DOHH2 (cell line): ENCODE data around the gene ISLR.

Experiments used
- H3F3A ChIP-seq: fragments of 200-600 bp; sonication (generic), shearing (Covaris generic); 2 replicates; pipeline ENCODE4 v1.6.0; 2016; ENCODE audit warnings: antibody characterized with exemption, mild to moderate bottlenecking; ENCODE audit not compliant: control insufficient read depth, insufficient read depth
- H3K27ac ChIP-seq: fragments of 200-600 bp; sonication (generic); 2 replicates; pipeline ENCODE4 v1.5.1; 2014; ENCODE audit warnings: low read depth, mild to moderate bottlenecking, low read length, moderate library complexity
- H3K27me3 ChIP-seq: fragments of 200-600 bp; sonication (generic); 2 replicates; pipeline ENCODE4 v1.6.1; 2014; ENCODE audit warnings: mild to moderate bottlenecking, low read length, mixed read lengths; ENCODE audit not compliant: control insufficient read depth
- H3K36me3 ChIP-seq: fragments of 200-600 bp; sonication (generic); 2 replicates; pipeline ENCODE4 v1.6.1; 2014; ENCODE audit warnings: mild to moderate bottlenecking, low read length, moderate library complexity, mixed read lengths; ENCODE audit not compliant: control insufficient read depth
- H3K4me1 ChIP-seq: fragments of 200-600 bp; sonication (generic); 2 replicates; pipeline ENCODE4 v1.6.1; 2014; ENCODE audit warnings: mild to moderate bottlenecking, low read length, mixed read lengths; ENCODE audit not compliant: control insufficient read depth
- H3K4me2 ChIP-seq: fragments of 200-600 bp; sonication (generic); 2 replicates; pipeline ENCODE4 v1.6.0; 2014; ENCODE audit warnings: mild to moderate bottlenecking, low read length, moderate library complexity
- H3K4me3 ChIP-seq: fragments of 200-600 bp; sonication (generic); 2 replicates; pipeline ENCODE4 v1.5.1; 2014; ENCODE audit warnings: mild to moderate bottlenecking, low read length, mixed read lengths
- H3K79me2 ChIP-seq: fragments of 200-600 bp; sonication (generic); 2 replicates; pipeline ENCODE4 v1.6.1; 2014; ENCODE audit warnings: mild to moderate bottlenecking, low read length, mixed read lengths; ENCODE audit not compliant: control insufficient read depth
- H3K9me2 ChIP-seq: fragments of 200-600 bp; sonication (generic); replicated peaks from 2 replicates; pipeline ENCODE4 v1.6.1; 2014; ENCODE audit warnings: mild to moderate bottlenecking, low read length, mixed read lengths; ENCODE audit not compliant: control insufficient read depth
- H3K9me3 ChIP-seq: fragments of 200-600 bp; sonication (generic); 2 replicates; pipeline ENCODE4 v1.6.1; 2014; ENCODE audit warnings: antibody characterized with exemption, low read length, mixed read lengths; ENCODE audit not compliant: control insufficient read depth, insufficient read depth
- H4K20me1 ChIP-seq: fragments of 200-600 bp; sonication (generic); 2 replicates; pipeline ENCODE4 v1.6.0; 2014; ENCODE audit warnings: low read depth, mild to moderate bottlenecking, antibody characterized with exemption, low read length, moderate library complexity; ENCODE audit not compliant: control insufficient read depth, insufficient read depth
- CTCF ChIP-seq: fragments of 200-600 bp; sonication (generic); IDR thresholded peaks from one replicate; pipeline ENCODE4 v1.5.1; 2014; ENCODE audit warnings: antibody characterized with exemption, mild to moderate bottlenecking, low read depth, low read length; ENCODE audit not compliant: poor library complexity, severe bottlenecking
- EZH2phosphoT487 ChIP-seq: fragments of 200-600 bp; sonication (generic); IDR thresholded peaks from 2 replicates; pipeline ENCODE4 v1.6.1; 2017; ENCODE audit warnings: borderline replicate concordance, mild to moderate bottlenecking, antibody characterized with exemption, low read length, moderate library complexity, mixed read lengths

ISLR gene

GRCh38 chr15:74194572-74195559 lies 21.4 kb downstream of the ISLR start:
- no peaks in the 10 kb centered on the region for H3K36me3 ChIP-seq
- TF ChIP-seq EZH2phosphoT487 (no peak), CTCF (no peak)
- no peak overlapping the region for H3K4me3 ChIP-seq
- no peaks in the 10 kb centered on the region for H3K9me2 ChIP-seq
- no peaks in the 10 kb centered on the region for H4K20me1 ChIP-seq
- no peak overlapping the region for H3K4me2 ChIP-seq
- no peaks in the 10 kb centered on the region for H3K27me3 ChIP-seq
- no peaks in the 10 kb centered on the region for H3F3A ChIP-seq
- H3K9me3 ChIP-seq = no peaks in the 10 kb centered on the region
- no peaks in the 10 kb centered on the region for H3K4me1 ChIP-seq
- no peak overlapping the region for H3K27ac ChIP-seq
- no peaks in the 10 kb centered on the region for H3K79me2 ChIP-seq

GRCh38 chr15:74196175-74196574 lies 22.7 kb downstream of the ISLR start:
- H3K9me3 ChIP-seq = no peaks in the 10 kb centered on the region
- no peaks in the 10 kb centered on the region for H3K79me2 ChIP-seq
- no peaks in the 10 kb centered on the region for H4K20me1 ChIP-seq
- H3K4me2 ChIP-seq = no peak overlapping the region
- no peaks in the 10 kb centered on the region for H3K9me2 ChIP-seq
- H3K27ac ChIP-seq = no peak overlapping the region
- no peak overlapping the region for H3K4me3 ChIP-seq
- H3K27me3 ChIP-seq = no peaks in the 10 kb centered on the region
- H3K4me1 ChIP-seq = no peaks in the 10 kb centered on the region
- H3F3A ChIP-seq = no peaks in the 10 kb centered on the region
- no peak for TF ChIP-seq EZH2phosphoT487
- TF ChIP-seq CTCF = no peak
- no peaks in the 10 kb centered on the region for H3K36me3 ChIP-seq

GRCh38 chr15:74197176-74197965 lies 23.9 kb downstream of the ISLR start:
- Histone ChIP-seq H3K27ac (no peak overlapping the region), H3K4me1 (no peaks in the 10 kb centered on the region), H3K27me3 (no peaks in the 10 kb centered on the region), H3F3A (no peaks in the 10 kb centered on the region), H3K9me3 (no peaks in the 10 kb centered on the region), H3K79me2 (no peaks in the 10 kb centered on the region), H3K4me2 (no peak overlapping the region), H4K20me1 (no peaks in the 10 kb centered on the region), H3K9me2 (no peaks in the 10 kb centered on the region), H3K36me3 (no peaks in the 10 kb centered on the region), H3K4me3 (no peak overlapping the region)
- TF ChIP-seq EZH2phosphoT487 = no peak
- TF ChIP-seq CTCF = no peak
